ENCODE results near the gene PHTF2.

Gene PHTF2

GRCh38 chr7:77881871-77882270 lies 83.3 kb downstream of the PHTF2 start:
- no peak overlapping the region for H3K4me3 ChIP-seq (ENCODE audit: low read depth, low read length)
- DNase-seq (ENCODE audit: low read depth) = no peak
- TF ChIP-seq CTCF (IDR thresholded peaks at IDR 0.05; ENCODE audit: control insufficient read depth, extremely low read depth, insufficient read depth) = no peak

- DNase-seq (ENCODE audit: low read depth) = no peak
- TF ChIP-seq CTCF (IDR thresholded peaks at IDR 0.05; ENCODE audit: control insufficient read depth, extremely low read depth, insufficient read depth) = no peak
- no peak overlapping the region for H3K4me3 ChIP-seq (ENCODE audit: low read depth, low read length)
These were observed 86.6 kb downstream of the PHTF2 start for GRCh38 chr7:77885155-77885554.

- H3K4me3 ChIP-seq (ENCODE audit: low read depth, low read length) = no peak overlapping the region
- no peak for TF ChIP-seq CTCF (IDR thresholded peaks at IDR 0.05; ENCODE audit: control insufficient read depth, extremely low read depth, insufficient read depth)
- no peak for DNase-seq (ENCODE audit: low read depth)
These were observed 89.0 kb downstream of the PHTF2 start for GRCh38 chr7:77887567-77887966.

- TF ChIP-seq CTCF (IDR thresholded peaks at IDR 0.05; ENCODE audit: control insufficient read depth, extremely low read depth, insufficient read depth) = no peak
- DNase-seq (ENCODE audit: low read depth) = no peak
- no peak overlapping the region for H3K4me3 ChIP-seq (ENCODE audit: low read depth, low read length)
These were observed 90.4 kb downstream of the PHTF2 start for GRCh38 chr7:77888998-77889397.

GRCh38 chr7:77893813-77894212 lies 95.2 kb downstream of the PHTF2 start:
- no peak for DNase-seq (ENCODE audit: low read depth)
- TF ChIP-seq CTCF (IDR thresholded peaks at IDR 0.05; ENCODE audit: control insufficient read depth, extremely low read depth, insufficient read depth) = no peak
- no peak overlapping the region for H3K4me3 ChIP-seq (ENCODE audit: low read depth, low read length)

- H3K4me3 ChIP-seq (ENCODE audit: low read depth, low read length) = no peak overlapping the region
- TF ChIP-seq CTCF (IDR thresholded peaks at IDR 0.05; ENCODE audit: control insufficient read depth, extremely low read depth, insufficient read depth) = no peak
- no peak for DNase-seq (ENCODE audit: low read depth)
These were observed 96.1 kb downstream of the PHTF2 start for GRCh38 chr7:77894574-77895091.

- no peak overlapping the region for H3K4me3 ChIP-seq (ENCODE audit: low read depth, low read length)
- TF ChIP-seq CTCF (IDR thresholded peaks at IDR 0.05; ENCODE audit: control insufficient read depth, extremely low read depth, insufficient read depth) = no peak
- DNase-seq (ENCODE audit: low read depth) = no peak
These were observed 97.3 kb downstream of the PHTF2 start for GRCh38 chr7:77895905-77896304.

All from LNCaP clone FGC (cell line).